IMR-90 (cell line): Measurements from ENCODE around the gene NPSR1. TPM values are rescaled to one million over a fixed set of nuclear protein-coding genes. Genes with fewer than 3 reads are reported as not detected.

Experiments used
- ATAC-seq: fragments of 200-7000 bp; cut with Tn5 transposase; 2 replicates; pipeline ENCODE4 v1.9.1; 2020; ENCODE audit warnings: low read depth, mild to moderate bottlenecking, moderate library complexity
- BruUV-seq: library from RNA; stranded (reverse); fragments of 400-500 nt; replicated peaks from 2 replicates; lab custom pipeline; 2021; lab: Mats Ljungman, UMichigan
- CTCF ChIA-PET: fragments of 300-600 bp; formaldehyde crosslinking; extraction: SDS; loops from one replicate; lab custom pipeline; 2021; ENCODE audit warnings: antibody characterized with exemption; lab: Yijun Ruan, JAX
- POLR2A ChIA-PET: fragments of 300-600 bp; sonication (Branson Sonifier 250); formaldehyde crosslinking; loops from one replicate; lab custom pipeline; 2022; ENCODE audit warnings: antibody characterized with exemption; ENCODE audit not compliant: unreplicated experiment; lab: Charles Lee
- DNase-seq: peaks from one replicate; pipeline ENCODE4 v3.0.0; 2013
- H2AFZ ChIP-seq: replicated peaks from 2 replicates; pipeline ENCODE3; 2013; ENCODE audit warnings: low read length, mild to moderate bottlenecking; ENCODE audit not compliant: poor library complexity
- H2AK5ac ChIP-seq: 2 replicates; pipeline ENCODE4 v1.6.1; 2013; ENCODE audit warnings: low read depth, low read length, inconsistent platforms
- H2AK9ac ChIP-seq: replicated peaks from 2 replicates; pipeline ENCODE3; 2013; ENCODE audit warnings: mild to moderate bottlenecking, low read depth, low read length, moderate library complexity; ENCODE audit not compliant: poor library complexity
- H2BK120ac ChIP-seq: 2 replicates; pipeline ENCODE4 v1.6.1; 2013; ENCODE audit warnings: low read depth, low read length, inconsistent platforms
- H2BK15ac ChIP-seq: 3 replicates; pipeline ENCODE4 v1.6.1; 2013; ENCODE audit warnings: low read depth, low read length, inconsistent platforms
- H2BK20ac ChIP-seq: 2 replicates; pipeline ENCODE4 v1.6.1; 2013; ENCODE audit warnings: low read depth, mild to moderate bottlenecking, inconsistent platforms, low read length, moderate library complexity
- H2BK5ac ChIP-seq: 2 replicates; pipeline ENCODE4 v1.6.1; 2013; ENCODE audit warnings: mild to moderate bottlenecking, low read depth, low read length, inconsistent platforms; ENCODE audit not compliant: poor library complexity, severe bottlenecking
- H3K14ac ChIP-seq: replicated peaks from 2 replicates; pipeline ENCODE4 v1.6.1; 2013; ENCODE audit warnings: low read depth, low read length, inconsistent platforms
- H3K18ac ChIP-seq: 2 replicates; pipeline ENCODE4 v1.6.1; 2013; ENCODE audit warnings: low read depth, low read length, control low read depth
- H3K23ac ChIP-seq: 2 replicates; pipeline ENCODE4 v1.6.1; 2013; ENCODE audit warnings: low read depth, low read length, inconsistent platforms
- H3K27ac ChIP-seq: 2 replicates; pipeline ENCODE4 v1.5.1; 2013; ENCODE audit warnings: mild to moderate bottlenecking, control low read depth, low read length; ENCODE audit not compliant: insufficient read depth
- H3K27me3 ChIP-seq: 2 replicates; pipeline ENCODE4 v1.6.1; 2013; ENCODE audit warnings: low read length; ENCODE audit not compliant: control insufficient read depth, insufficient read depth
- H3K36me3 ChIP-seq: 2 replicates; pipeline ENCODE4 v1.6.1; 2013; ENCODE audit warnings: low read length, mixed read lengths; ENCODE audit not compliant: control insufficient read depth, insufficient read depth
- H3K4ac ChIP-seq: 2 replicates; pipeline ENCODE4 v1.6.1; 2013; ENCODE audit warnings: low read depth, low read length, inconsistent platforms
- H3K4me1 ChIP-seq: 2 replicates; pipeline ENCODE4 v1.6.1; 2013; ENCODE audit warnings: low read length, mixed read lengths; ENCODE audit not compliant: control insufficient read depth, insufficient read depth
- H3K4me2 ChIP-seq: 2 replicates; pipeline ENCODE4 v1.6.1; 2013; ENCODE audit warnings: low read depth, mild to moderate bottlenecking, control low read depth, low read length, moderate library complexity
- H3K4me3 ChIP-seq: 2 replicates; pipeline ENCODE4 v1.5.1; 2013; ENCODE audit warnings: low read depth, mild to moderate bottlenecking, control low read depth, low read length, moderate library complexity; ENCODE audit not compliant: insufficient read depth
- H3K56ac ChIP-seq: 2 replicates; pipeline ENCODE4 v1.6.1; 2013; ENCODE audit warnings: low read length, inconsistent platforms; ENCODE audit not compliant: insufficient read depth; ENCODE audit errors: extremely low read depth
- H3K79me1 ChIP-seq, 2 experiments: 2 replicates each; pipeline ENCODE4 v1.6.1; 2013; ENCODE audit warnings: low read length in 2 of 2, inconsistent platforms in 1 of 2, low read depth in 1 of 2
- H3K9ac ChIP-seq: 2 replicates; pipeline ENCODE4 v1.6.1; 2013; ENCODE audit warnings: low read depth, low read length, control low read depth
- H3K9me1 ChIP-seq: 2 replicates; pipeline ENCODE4 v1.6.1; 2013; ENCODE audit warnings: low read length, inconsistent platforms; ENCODE audit not compliant: insufficient read depth
- H3K9me3 ChIP-seq: 2 replicates; pipeline ENCODE4 v1.6.1; 2013; ENCODE audit warnings: low read length; ENCODE audit not compliant: control insufficient read depth, insufficient read depth
- H4K20me1 ChIP-seq: 2 replicates; pipeline ENCODE4 v1.6.1; 2013; ENCODE audit warnings: low read length, inconsistent platforms; ENCODE audit not compliant: insufficient read depth
- H4K5ac ChIP-seq: 2 replicates; pipeline ENCODE4 v1.6.1; 2013; ENCODE audit warnings: mild to moderate bottlenecking, low read depth, low read length, control low read depth
- H4K8ac ChIP-seq, 2 experiments: 2 replicates each; pipeline ENCODE4 v1.6.1; 2013; ENCODE audit warnings: low read depth in 2 of 2, low read length in 2 of 2, control low read depth in 1 of 2, inconsistent platforms in 1 of 2
- H4K91ac ChIP-seq: 2 replicates; pipeline ENCODE4 v1.6.1; 2013; ENCODE audit warnings: low read depth, low read length, inconsistent platforms; ENCODE audit not compliant: insufficient read depth
- CEBPB ChIP-seq: IDR thresholded peaks from 2 replicates; pipeline ENCODE4 v1.6.1; 2012; ENCODE audit warnings: low read depth, low read length, improper control_type of control experiment
- CHD1 ChIP-seq: IDR thresholded peaks from 2 replicates; pipeline ENCODE4 v1.6.1; 2012; ENCODE audit warnings: low read depth, low read length, improper control_type of control experiment
- ELK1 ChIP-seq: fragments of 150-350 bp; IDR thresholded peaks from 2 replicates; pipeline ENCODE4 v1.6.1; 2016; ENCODE audit warnings: low read depth, mild to moderate bottlenecking, low read length, moderate library complexity, borderline replicate concordance
- FOS ChIP-seq: fragments of 150-350 bp; IDR thresholded peaks from 2 replicates; pipeline ENCODE4 v1.6.1; 2016; ENCODE audit warnings: low read depth, low read length
- NFE2L2 ChIP-seq: fragments of 150-350 bp; IDR thresholded peaks from 2 replicates; pipeline ENCODE4 v1.6.1; 2016; ENCODE audit warnings: low read depth, mild to moderate bottlenecking, low read length
- RAD21 ChIP-seq: IDR thresholded peaks from 2 replicates; pipeline ENCODE4 v1.6.1; 2012; ENCODE audit warnings: low read length, improper control_type of control experiment
- RCOR1 ChIP-seq: IDR thresholded peaks from 2 replicates; pipeline ENCODE4 v1.6.1; 2012; ENCODE audit warnings: mild to moderate bottlenecking, low read length, improper control_type of control experiment; ENCODE audit not compliant: insufficient replicate concordance
- WGBS, 2 experiments: methylation state at CpG; one replicate each; pipeline versions ENCODE4 v1.1.5 to v1.1.7; 2013; ENCODE audit warnings: missing lambda C conversion rate in 2 of 2; ENCODE audit not compliant: insufficient read length in 1 of 2; ENCODE audit errors: extremely low coverage in 2 of 2; 5-methylcytosine and 5-hydroxymethylcytosine counted together
- dilution Hi-C: fragments of 300-500 bp; cut with HindIII; formaldehyde crosslinking; loops from one replicate; pipeline ENCODE4 v1.14.3; 2018; ENCODE audit warnings: low sequenced_read_pairs; ENCODE audit not compliant: unreplicated experiment
- in situ Hi-C: fragments of 300-500 bp; cut with MboI; formaldehyde crosslinking; loops from 3 replicates; pipeline ENCODE4 v1.14.3; 2019; ENCODE audit warnings: low sequenced_read_pairs, inconsistent platforms, mixed read lengths
- intact Hi-C: fragments of 100-400 bp; cut with micrococcal nuclease; formaldehyde crosslinking; loops from 2 replicates; pipeline ENCODE4 v1.10.0; 2022
- polyA plus RNA-seq, 3 experiments: library from polyadenylated mRNA; depleted of rRNA; stranded (reverse); fragments of >200 nt; gene quantifications; 2 replicates each; pipeline ENCODE4 v1.2.3, GENCODE V29; 2012; ENCODE audit warnings: low replicate concordance in 1 of 3
- total RNA-seq: library from RNA; depleted of rRNA; stranded (reverse); fragments of >200 nt; gene quantifications from 2 replicates; pipeline ENCODE4 v1.2.3, GENCODE V29; 2012
- TF ChIP-seq, protein P1 (sequence below): fragments of 150-350 bp; IDR thresholded peaks from 2 replicates; pipeline ENCODE4 v1.6.1; 2017; ENCODE audit warnings: mild to moderate bottlenecking, antibody characterized with exemption, low read length, low read depth

Gene NPSR1
- total and polyA plus RNA-seq, 2 of the 4 experiments (the other 2 are of a cell fraction), result not detected

DNA sequence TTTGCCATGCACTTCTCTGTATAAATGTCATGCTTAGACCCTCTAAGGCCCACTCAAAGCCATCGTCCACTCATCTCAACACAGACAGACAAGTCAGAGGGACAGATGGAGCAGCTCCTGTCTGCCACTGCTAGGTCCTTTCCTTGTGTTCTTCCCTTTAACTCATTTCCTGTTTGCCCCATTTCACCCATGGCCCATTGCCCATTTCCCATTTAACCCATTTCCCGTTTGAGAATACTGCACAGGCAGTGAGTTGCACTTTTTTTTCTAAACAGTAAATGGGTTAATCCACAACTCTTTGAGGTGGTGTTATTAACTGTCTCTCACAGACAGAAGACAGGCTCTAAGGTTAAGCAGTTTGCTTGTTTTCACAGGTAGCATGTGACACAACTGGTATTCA lies 179.3 kb downstream of the NPSR1 start:
- BruUV-seq, result no TSS peak
- Histone ChIP-seq H4K20me1 (no peaks in the 10 kb centered on the region), H2BK5ac (no peak overlapping the region), H2BK20ac (no peak overlapping the region), H2BK15ac (no peak overlapping the region), H3K56ac (no peak overlapping the region), H3K4me3 (no peak overlapping the region), H4K91ac (no peak overlapping the region), H2AFZ (no peak overlapping the region), H3K79me1 (no peaks in the 10 kb centered on the region), H3K27ac (no peak overlapping the region), H2BK120ac (no peak overlapping the region), H3K9me3 (no peaks in the 10 kb centered on the region), H3K27me3 (no peaks in the 10 kb centered on the region), H3K36me3 (no peaks in the 10 kb centered on the region), H3K9me1 (no peaks in the 10 kb centered on the region), H3K18ac (no peak overlapping the region), H3K4me2 (no peak overlapping the region), H3K4me1 (no peaks in the 10 kb centered on the region), H4K5ac (no peak overlapping the region), H2AK9ac (no peak overlapping the region), H2AK5ac (no peak overlapping the region), H3K4ac (no peak overlapping the region), H3K14ac (no peak overlapping the region), H4K8ac (no peak overlapping the region), H3K23ac (no peak overlapping the region), H3K9ac (no peak overlapping the region)
- WGBS, 2 experiments, result 78% methylated on average over 1 of the region's 2 CpGs; no CpG with 5 or more reads in 1 of the 2 experiments
- TF ChIP-seq FOS, result no peak
- TF ChIP-seq ELK1, result no peak
- TF ChIP-seq RAD21, result no peak
- no peak for TF ChIP-seq CEBPB
- no peak for TF ChIP-seq RCOR1
- TF ChIP-seq, protein P1, sequence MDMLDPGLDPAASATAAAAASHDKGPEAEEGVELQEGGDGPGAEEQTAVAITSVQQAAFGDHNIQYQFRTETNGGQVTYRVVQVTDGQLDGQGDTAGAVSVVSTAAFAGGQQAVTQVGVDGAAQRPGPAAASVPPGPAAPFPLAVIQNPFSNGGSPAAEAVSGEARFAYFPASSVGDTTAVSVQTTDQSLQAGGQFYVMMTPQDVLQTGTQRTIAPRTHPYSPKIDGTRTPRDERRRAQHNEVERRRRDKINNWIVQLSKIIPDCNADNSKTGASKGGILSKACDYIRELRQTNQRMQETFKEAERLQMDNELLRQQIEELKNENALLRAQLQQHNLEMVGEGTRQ, result no peak
- no peak for TF ChIP-seq NFE2L2
- TF ChIP-seq CHD1, result no peak
- dilution Hi-C loops (no loop called here), intact Hi-C loops (no loop called here), in situ Hi-C loops (no loop called here)
- ChIA-PET CTCF (no interaction called here), POLR2A (no interaction called here)
- no peak for DNase-seq
- ATAC-seq, result no peak
